Hepatocyte (in vitro differentiated cells): Measurements from ENCODE around the gene KCNMA1.

ENCODE experiments used
- EZH2 ChIP-seq: fragments of 200-600 bp; sonication (generic); IDR thresholded peaks from 2 replicates; pipeline ENCODE4 v1.6.1; 2016; ENCODE audit warnings: antibody characterized with exemption, mild to moderate bottlenecking, borderline replicate concordance
- EZH2phosphoT487 ChIP-seq: fragments of 200-600 bp; sonication (generic); IDR thresholded peaks from one replicate; pipeline ENCODE4 v1.6.1; 2018; ENCODE audit warnings: antibody characterized with exemption, mild to moderate bottlenecking, low read depth, moderate library complexity; ENCODE audit not compliant: unreplicated experiment, severe bottlenecking
- TF ChIP-seq, protein P1 (sequence below): fragments of 200-600 bp; sonication (generic); IDR thresholded peaks from 2 replicates; pipeline ENCODE4 v1.5.1; 2016; ENCODE audit warnings: antibody characterized with exemption, mild to moderate bottlenecking; ENCODE audit not compliant: poor library complexity

DNA sequence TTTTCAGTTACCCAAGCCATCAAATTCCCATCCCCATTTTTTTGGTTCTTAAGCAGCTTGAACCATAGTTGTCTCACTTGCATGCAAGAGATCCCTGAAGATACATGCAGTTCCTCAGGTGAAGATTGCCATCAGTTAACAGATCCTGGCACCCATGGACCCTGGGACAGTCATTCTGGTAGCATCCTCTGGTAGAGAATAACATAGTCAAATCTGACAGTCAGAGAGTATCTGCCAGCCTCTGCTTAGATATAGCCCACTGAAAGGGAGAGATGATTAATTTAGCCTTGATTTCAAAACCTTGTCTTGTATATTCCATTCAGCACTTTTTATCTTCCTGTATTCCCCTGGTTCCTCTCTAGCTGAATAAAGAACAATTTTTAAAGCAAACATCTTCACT, 280.4 kb downstream of the KCNMA1 start:
- TF ChIP-seq, protein P1, sequence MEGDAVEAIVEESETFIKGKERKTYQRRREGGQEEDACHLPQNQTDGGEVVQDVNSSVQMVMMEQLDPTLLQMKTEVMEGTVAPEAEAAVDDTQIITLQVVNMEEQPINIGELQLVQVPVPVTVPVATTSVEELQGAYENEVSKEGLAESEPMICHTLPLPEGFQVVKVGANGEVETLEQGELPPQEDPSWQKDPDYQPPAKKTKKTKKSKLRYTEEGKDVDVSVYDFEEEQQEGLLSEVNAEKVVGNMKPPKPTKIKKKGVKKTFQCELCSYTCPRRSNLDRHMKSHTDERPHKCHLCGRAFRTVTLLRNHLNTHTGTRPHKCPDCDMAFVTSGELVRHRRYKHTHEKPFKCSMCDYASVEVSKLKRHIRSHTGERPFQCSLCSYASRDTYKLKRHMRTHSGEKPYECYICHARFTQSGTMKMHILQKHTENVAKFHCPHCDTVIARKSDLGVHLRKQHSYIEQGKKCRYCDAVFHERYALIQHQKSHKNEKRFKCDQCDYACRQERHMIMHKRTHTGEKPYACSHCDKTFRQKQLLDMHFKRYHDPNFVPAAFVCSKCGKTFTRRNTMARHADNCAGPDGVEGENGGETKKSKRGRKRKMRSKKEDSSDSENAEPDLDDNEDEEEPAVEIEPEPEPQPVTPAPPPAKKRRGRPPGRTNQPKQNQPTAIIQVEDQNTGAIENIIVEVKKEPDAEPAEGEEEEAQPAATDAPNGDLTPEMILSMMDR, result no peak
- TF ChIP-seq EZH2 (no peak), EZH2phosphoT487 (no peak)
